ENCODE measurements around the gene DDX1. TPM values are rescaled to one million over a fixed set of nuclear protein-coding genes. Genes with fewer than 3 reads are reported as not detected.

The DDX1 gene
- total RNA-seq, 1 donor from 2014 or later = 115 TPM

GRCh38 chr2:15563227-15564100, 28.2 kb upstream of the DDX1 start:
- Mint-ChIP-seq H3K9me3 (ENCODE audit: low read depth) (no peaks in the 10 kb centered on the region), H3K4me1 (ENCODE audit: low read depth) (peaks cover 30% of the 10 kb centered on the region), H3K36me3 (ENCODE audit: insufficient read depth) (no peaks in the 10 kb centered on the region), H3K4me3 (ENCODE audit: low read depth) (no peak overlapping the region), H3K27ac (no peak overlapping the region), H3K27me3 (no peaks in the 10 kb centered on the region)
- TF ChIP-seq, protein P1, sequence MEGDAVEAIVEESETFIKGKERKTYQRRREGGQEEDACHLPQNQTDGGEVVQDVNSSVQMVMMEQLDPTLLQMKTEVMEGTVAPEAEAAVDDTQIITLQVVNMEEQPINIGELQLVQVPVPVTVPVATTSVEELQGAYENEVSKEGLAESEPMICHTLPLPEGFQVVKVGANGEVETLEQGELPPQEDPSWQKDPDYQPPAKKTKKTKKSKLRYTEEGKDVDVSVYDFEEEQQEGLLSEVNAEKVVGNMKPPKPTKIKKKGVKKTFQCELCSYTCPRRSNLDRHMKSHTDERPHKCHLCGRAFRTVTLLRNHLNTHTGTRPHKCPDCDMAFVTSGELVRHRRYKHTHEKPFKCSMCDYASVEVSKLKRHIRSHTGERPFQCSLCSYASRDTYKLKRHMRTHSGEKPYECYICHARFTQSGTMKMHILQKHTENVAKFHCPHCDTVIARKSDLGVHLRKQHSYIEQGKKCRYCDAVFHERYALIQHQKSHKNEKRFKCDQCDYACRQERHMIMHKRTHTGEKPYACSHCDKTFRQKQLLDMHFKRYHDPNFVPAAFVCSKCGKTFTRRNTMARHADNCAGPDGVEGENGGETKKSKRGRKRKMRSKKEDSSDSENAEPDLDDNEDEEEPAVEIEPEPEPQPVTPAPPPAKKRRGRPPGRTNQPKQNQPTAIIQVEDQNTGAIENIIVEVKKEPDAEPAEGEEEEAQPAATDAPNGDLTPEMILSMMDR (IDR thresholded peaks at IDR 0.05; ENCODE audit: unreplicated experiment) = no peak
- no peak for DNase-seq (ENCODE audit: low spot score, unreplicated experiment)

DNA sequence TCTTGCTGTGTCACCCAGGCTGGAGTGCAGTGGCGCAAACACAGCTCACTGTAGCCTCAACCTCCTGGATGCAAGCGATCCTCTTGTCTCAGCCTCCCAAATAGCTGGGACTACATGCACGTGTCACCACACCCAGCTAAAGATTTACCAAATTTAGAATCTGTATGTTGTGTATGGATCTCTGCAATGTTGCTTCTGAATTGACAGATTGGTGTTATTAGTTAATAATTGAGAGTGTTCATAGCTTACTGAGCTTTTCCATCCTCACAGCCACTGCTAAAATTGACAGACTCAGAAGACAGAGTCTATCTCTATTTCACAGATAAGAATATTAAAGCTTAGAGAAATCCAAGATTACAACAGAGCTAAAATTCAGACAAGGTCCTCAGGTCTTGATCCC, 26.3 kb upstream of the DDX1 start:
- Mint-ChIP-seq H3K36me3 (ENCODE audit: insufficient read depth) (no peaks in the 10 kb centered on the region), H3K27me3 (no peaks in the 10 kb centered on the region), H3K27ac (no peak overlapping the region), H3K4me3 (ENCODE audit: low read depth) (no peak overlapping the region), H3K9me3 (ENCODE audit: low read depth) (no peaks in the 10 kb centered on the region), H3K4me1 (ENCODE audit: low read depth) (peaks cover 22% of the 10 kb centered on the region)
- TF ChIP-seq, protein P1 (IDR thresholded peaks at IDR 0.05; ENCODE audit: unreplicated experiment) = no peak
- no peak for DNase-seq (ENCODE audit: low spot score, unreplicated experiment)

DNA sequence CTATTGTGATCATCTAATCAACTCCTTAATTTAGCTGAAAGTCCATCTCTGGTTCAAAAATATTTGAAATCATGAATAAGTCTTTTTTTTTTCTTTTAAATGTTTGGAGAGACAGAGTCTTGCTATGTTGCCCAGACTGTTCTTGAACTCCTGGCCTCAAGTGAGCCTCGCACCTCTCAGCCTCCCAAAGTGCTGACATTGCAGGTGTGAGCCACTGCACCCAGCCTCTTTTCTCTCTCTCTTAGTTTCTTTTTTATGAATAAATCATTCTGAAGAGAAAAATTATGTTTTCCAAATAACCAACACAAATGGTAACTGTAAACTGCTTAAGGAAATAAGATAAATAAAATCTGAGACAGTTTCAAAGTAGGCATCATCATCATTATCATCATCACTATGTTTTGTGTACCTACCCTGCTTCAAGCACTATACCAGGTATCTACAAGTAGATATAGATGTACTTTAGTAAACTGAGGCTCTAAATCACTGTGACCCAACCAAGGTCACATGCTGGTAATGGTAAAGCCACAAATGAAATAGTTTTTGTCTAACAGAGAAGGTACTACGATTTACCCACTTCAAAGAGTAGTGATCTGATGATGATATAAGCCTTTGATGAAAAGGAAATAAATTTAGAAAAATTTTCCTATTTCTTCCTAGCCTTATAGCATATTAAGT, 25.5 kb upstream of the DDX1 start:
- peaks cover 21% of the 10 kb centered on the region for H3K4me1 Mint-ChIP-seq (ENCODE audit: low read depth)
- H3K36me3 Mint-ChIP-seq (ENCODE audit: insufficient read depth) = no peaks in the 10 kb centered on the region
- no peak overlapping the region for H3K4me3 Mint-ChIP-seq (ENCODE audit: low read depth)
- no peaks in the 10 kb centered on the region for H3K9me3 Mint-ChIP-seq (ENCODE audit: low read depth)
- no peak for DNase-seq (ENCODE audit: low spot score, unreplicated experiment)
- TF ChIP-seq, protein P1 (IDR thresholded peaks at IDR 0.05; ENCODE audit: unreplicated experiment) = no peak
- H3K27ac Mint-ChIP-seq = no peak overlapping the region
- no peaks in the 10 kb centered on the region for H3K27me3 Mint-ChIP-seq

- Mint-ChIP-seq H3K36me3 (ENCODE audit: insufficient read depth) (no peaks in the 10 kb centered on the region), H3K27ac (no peak overlapping the region), H3K27me3 (no peaks in the 10 kb centered on the region), H3K4me1 (ENCODE audit: low read depth) (peaks cover 23% of the 10 kb centered on the region), H3K4me3 (ENCODE audit: low read depth) (no peak overlapping the region), H3K9me3 (ENCODE audit: low read depth) (no peaks in the 10 kb centered on the region)
- TF ChIP-seq, protein P1 (IDR thresholded peaks at IDR 0.05; ENCODE audit: unreplicated experiment) = no peak
- DNase-seq (ENCODE audit: low spot score, unreplicated experiment) = no peak
Measured at GRCh38 chr2:15566912-15567311, 24.8 kb upstream of the DDX1 start.

GRCh38 chr2:15568874-15569273, 22.8 kb upstream of the DDX1 start:
- Mint-ChIP-seq H3K4me1 (ENCODE audit: low read depth) (peaks cover 18% of the 10 kb centered on the region), H3K36me3 (ENCODE audit: insufficient read depth) (no peaks in the 10 kb centered on the region), H3K4me3 (ENCODE audit: low read depth) (no peak overlapping the region), H3K27me3 (no peaks in the 10 kb centered on the region), H3K9me3 (ENCODE audit: low read depth) (no peaks in the 10 kb centered on the region), H3K27ac (no peak overlapping the region)
- DNase-seq (ENCODE audit: low spot score, unreplicated experiment) = no peak
- TF ChIP-seq, protein P1 (IDR thresholded peaks at IDR 0.05; ENCODE audit: unreplicated experiment) = no peak

All from progenitor cell of endocrine pancreas (in vitro differentiated cells).